HEK293T (cell line): Measurements from ENCODE around the gene SUGT1.

Source experiments
- CTCF ChIA-PET: fragments of 350-600 bp; formaldehyde crosslinking; extraction: SDS; loops from one replicate; lab custom pipeline; 2021; ENCODE audit warnings: antibody characterized with exemption, inconsistent platforms; lab: Yijun Ruan, JAX
- POLR2A ChIA-PET: fragments of 350-600 bp; formaldehyde crosslinking; extraction: SDS; loops from one replicate; lab custom pipeline; 2020; ENCODE audit warnings: antibody characterized with exemption, inconsistent platforms; lab: Yijun Ruan, JAX
- DNase-seq: peaks from one replicate; pipeline ENCODE4 v3.0.0; 2012; ENCODE audit warnings: mixed read lengths; ENCODE audit errors: extremely low spot score
- ARNT ChIP-seq: fragments of 450-650 bp; IDR thresholded peaks from 2 replicates; pipeline ENCODE4 v1.6.1; 2017; ENCODE audit warnings: mild to moderate bottlenecking
- BHLHE40 ChIP-seq: fragments of 450-650 bp; IDR thresholded peaks from 2 replicates; pipeline ENCODE4 v1.6.1; 2016; ENCODE audit warnings: mild to moderate bottlenecking, moderate library complexity, borderline replicate concordance
- CTBP1 ChIP-seq: fragments of 450-650 bp; IDR thresholded peaks from 2 replicates; pipeline ENCODE4 v1.6.1; 2016; ENCODE audit warnings: borderline replicate concordance
- ELF4 ChIP-seq: fragments of 450-650 bp; IDR thresholded peaks from 2 replicates; pipeline ENCODE4 v1.6.1; 2017; ENCODE audit warnings: antibody characterized with exemption
- FOXA1 ChIP-seq: fragments of 450-650 bp; IDR thresholded peaks from 2 replicates; pipeline ENCODE4 v1.6.1; 2016; ENCODE audit warnings: mild to moderate bottlenecking
- FOXK2 ChIP-seq: fragments of 450-650 bp; IDR thresholded peaks from 2 replicates; pipeline ENCODE4 v1.6.1; 2016; ENCODE audit warnings: mild to moderate bottlenecking
- FOXM1 ChIP-seq: fragments of 450-650 bp; IDR thresholded peaks from 2 replicates; pipeline ENCODE4 v1.6.1; 2017; ENCODE audit warnings: mild to moderate bottlenecking, borderline replicate concordance
- HDGF ChIP-seq: fragments of 450-650 bp; IDR thresholded peaks from 2 replicates; pipeline ENCODE4 v1.6.1; 2017; ENCODE audit warnings: antibody characterized with exemption, borderline replicate concordance
- L3MBTL2 ChIP-seq: fragments of 450-650 bp; conservative IDR thresholded peaks from 2 replicates; pipeline ENCODE4 v1.6.1; 2016; ENCODE audit warnings: mild to moderate bottlenecking
- LEF1 ChIP-seq: fragments of 450-650 bp; IDR thresholded peaks from 2 replicates; pipeline ENCODE4 v1.6.1; 2017; ENCODE audit warnings: mild to moderate bottlenecking, borderline replicate concordance
- NFRKB ChIP-seq: fragments of 450-650 bp; IDR thresholded peaks from 2 replicates; pipeline ENCODE4 v1.6.1; 2016; ENCODE audit warnings: mild to moderate bottlenecking, moderate library complexity
- PKNOX1 ChIP-seq: fragments of 450-650 bp; IDR thresholded peaks from 2 replicates; pipeline ENCODE4 v1.6.1; 2016
- SP1 ChIP-seq: fragments of 450-650 bp; IDR thresholded peaks from 2 replicates; pipeline ENCODE4 v1.6.1; 2017
- SUZ12 ChIP-seq: fragments of 450-650 bp; IDR thresholded peaks from 2 replicates; pipeline ENCODE4 v1.6.1; 2016; ENCODE audit warnings: mild to moderate bottlenecking
- TARDBP ChIP-seq: fragments of 450-650 bp; IDR thresholded peaks from 2 replicates; pipeline ENCODE4 v1.6.1; 2016
- ZNF384 ChIP-seq: fragments of 450-650 bp; IDR thresholded peaks from 2 replicates; pipeline ENCODE4 v1.6.1; 2016

Gene SUGT1

GRCh38 chr13:52737451-52737850, 84.8 kb downstream of the SUGT1 start:
- no peak for DNase-seq
- TF ChIP-seq PKNOX1 (no peak), NFRKB (no peak), HDGF (no peak), FOXK2 (no peak), ARNT (no peak)
- ChIA-PET POLR2A (no interaction called here), CTCF (no interaction called here)

GRCh38 chr13:52737965-52738364, 85.3 kb downstream of the SUGT1 start:
- no peak for DNase-seq
- ChIA-PET CTCF (no interaction called here), POLR2A (no interaction called here)
- TF ChIP-seq ARNT (no peak), TARDBP (no peak), ZNF384 (no peak), NFRKB (no peak), HDGF (no peak), FOXK2 (no peak), SP1 (no peak), L3MBTL2 (no peak), LEF1 (no peak), SUZ12 (no peak), FOXA1 (no peak), PKNOX1 (no peak), ELF4 (no peak), CTBP1 (no peak), BHLHE40 (no peak), FOXM1 (no peak)

- TF ChIP-seq TARDBP (no peak), FOXM1 (no peak), ARNT (no peak), FOXA1 (no peak)
- DNase-seq = no peak
- CTCF ChIA-PET = no interaction called here
- POLR2A ChIA-PET = no interaction called here
These were observed 86.3 kb downstream of the SUGT1 start for GRCh38 chr13:52738719-52739467.

- POLR2A ChIA-PET = no interaction called here
- no peak for DNase-seq
- TF ChIP-seq LEF1 = no peak
- no peak for TF ChIP-seq SP1
- TF ChIP-seq FOXM1 = no peak
- no peak for TF ChIP-seq HDGF
- TF ChIP-seq BHLHE40 = no peak
- no peak for TF ChIP-seq L3MBTL2
- no peak for TF ChIP-seq CTBP1
- TF ChIP-seq SUZ12 = no peak
- TF ChIP-seq ARNT = no peak
- no peak for TF ChIP-seq PKNOX1
- TF ChIP-seq ELF4 = no peak
- no peak for TF ChIP-seq TARDBP
- TF ChIP-seq FOXA1 = no peak
- TF ChIP-seq NFRKB = no peak
- no peak for TF ChIP-seq FOXK2
- no peak for TF ChIP-seq ZNF384
- CTCF ChIA-PET = no interaction called here
These were observed 86.9 kb downstream of the SUGT1 start, which contains the start of gene CNMD for GRCh38 chr13:52739468-52740071. Gene CNMD, minus strand, starts transcription at chr13:52739820. Its CDS starts 119 bp downstream, at chr13:52739701.

- CTCF ChIA-PET = no interaction called here
- TF ChIP-seq TARDBP (no peak), ZNF384 (no peak), ARNT (no peak), LEF1 (no peak), SUZ12 (no peak), SP1 (no peak), HDGF (no peak), CTBP1 (no peak), FOXK2 (no peak), NFRKB (no peak), ELF4 (no peak), FOXM1 (no peak), L3MBTL2 (no peak), PKNOX1 (no peak), BHLHE40 (no peak)
- POLR2A ChIA-PET = no interaction called here
- DNase-seq = no peak
These were observed 90.9 kb downstream of the SUGT1 start for GRCh38 chr13:52743569-52743968.
